Lower leg skin (tissue), 3 donors: Measurements from ENCODE around the gene HK1.

Experiments
- POLR2A ChIP-seq, 2 donors: fragments of 450-650 bp; IDR thresholded peaks; one replicate each; pipeline ENCODE4 v1.6.1; 2016 to 2017; ENCODE audit warnings: antibody characterized with exemption in 2 of 2, mild to moderate bottlenecking in 1 of 2, moderate library complexity in 1 of 2
- TF ChIP-seq, protein P1 (sequence below), 3 donors: fragments of 450-650 bp; IDR thresholded peaks; one replicate each; pipeline ENCODE4 v1.5.1; 2016; ENCODE audit warnings: antibody characterized with exemption in 3 of 3, mild to moderate bottlenecking in 3 of 3, moderate library complexity in 2 of 3

DNA sequence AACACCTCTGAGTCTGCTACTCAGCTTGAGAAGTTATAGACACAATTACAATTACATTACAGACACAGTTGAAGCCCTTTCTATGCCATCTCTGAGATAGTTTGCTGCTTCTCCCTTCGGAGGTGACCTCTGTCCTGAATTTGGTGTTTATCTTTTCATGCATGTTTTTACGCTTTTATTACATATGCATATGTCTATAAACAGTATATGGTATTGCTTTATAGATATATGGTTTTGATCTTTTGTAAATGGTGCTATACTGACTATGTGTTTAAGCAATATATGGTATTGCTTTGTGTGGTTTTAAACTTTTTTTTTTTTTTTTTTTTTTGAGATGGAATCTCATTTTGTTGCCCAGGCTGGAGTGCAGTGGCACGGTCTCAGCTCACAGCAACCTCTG is 48.4 kb downstream of the HK1 start:
- TF ChIP-seq, protein P1, sequence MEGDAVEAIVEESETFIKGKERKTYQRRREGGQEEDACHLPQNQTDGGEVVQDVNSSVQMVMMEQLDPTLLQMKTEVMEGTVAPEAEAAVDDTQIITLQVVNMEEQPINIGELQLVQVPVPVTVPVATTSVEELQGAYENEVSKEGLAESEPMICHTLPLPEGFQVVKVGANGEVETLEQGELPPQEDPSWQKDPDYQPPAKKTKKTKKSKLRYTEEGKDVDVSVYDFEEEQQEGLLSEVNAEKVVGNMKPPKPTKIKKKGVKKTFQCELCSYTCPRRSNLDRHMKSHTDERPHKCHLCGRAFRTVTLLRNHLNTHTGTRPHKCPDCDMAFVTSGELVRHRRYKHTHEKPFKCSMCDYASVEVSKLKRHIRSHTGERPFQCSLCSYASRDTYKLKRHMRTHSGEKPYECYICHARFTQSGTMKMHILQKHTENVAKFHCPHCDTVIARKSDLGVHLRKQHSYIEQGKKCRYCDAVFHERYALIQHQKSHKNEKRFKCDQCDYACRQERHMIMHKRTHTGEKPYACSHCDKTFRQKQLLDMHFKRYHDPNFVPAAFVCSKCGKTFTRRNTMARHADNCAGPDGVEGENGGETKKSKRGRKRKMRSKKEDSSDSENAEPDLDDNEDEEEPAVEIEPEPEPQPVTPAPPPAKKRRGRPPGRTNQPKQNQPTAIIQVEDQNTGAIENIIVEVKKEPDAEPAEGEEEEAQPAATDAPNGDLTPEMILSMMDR (IDR thresholded peaks at IDR 0.05): no peak
- TF ChIP-seq POLR2A (IDR thresholded peaks at IDR 0.05): no peak
